ENCODE measurements around the gene KRT7. TPM values are rescaled to one million over a fixed set of nuclear protein-coding genes. Genes with fewer than 3 reads are reported as not detected.

KRT7 gene
- total and polyA plus RNA-seq, 5 experiments from 2014 or later = not detected

GRCh38 chr12:52291267-52291935 lies 58.4 kb downstream of the KRT7 start, which contains the start of gene KRT81:
TSS of gene KRT81 (minus strand) at chr12:52291534. CDS start at chr12:52291465, 69 bp downstream.
- ATAC-seq = no peak
- Mint-ChIP-seq H3K36me3 (no peaks in the 10 kb centered on the region), H3K27ac (no peak within 1 kb of the TSS)

DNA sequence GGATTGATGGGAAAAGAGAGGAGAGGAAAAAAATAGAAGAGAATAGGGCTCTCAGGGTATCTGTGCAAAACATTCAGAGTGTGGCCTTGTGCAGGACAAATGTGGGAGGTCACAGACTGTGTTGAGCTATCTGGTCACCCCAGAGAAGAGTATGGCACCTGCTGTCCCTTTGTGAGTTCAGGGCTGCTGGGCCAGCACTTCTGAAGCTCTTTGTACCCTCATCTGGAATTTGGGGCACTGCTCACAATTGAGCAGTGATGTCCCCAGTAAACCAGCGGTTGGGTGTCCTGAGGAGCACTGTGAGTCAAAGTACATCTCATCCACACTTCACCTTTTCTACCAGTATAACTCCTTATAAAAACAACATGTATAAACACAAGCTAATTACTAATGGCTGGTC lies 60.9 kb downstream of the KRT7 start:
- ATAC-seq = no peak
- no peak for DNase-seq
- Mint-ChIP-seq H3K4me3 (no peak overlapping the region), H3K36me3 (no peaks in the 10 kb centered on the region), H3K27me3 (peaks cover 0 to 23% (median 10%) of the 10 kb centered on the region in 5 donors), H3K9me3 (no peaks in the 10 kb centered on the region), H3K4me1 (peaks cover 0 to 5% (median 2%) of the 10 kb centered on the region in 4 donors), H3K27ac (no peak overlapping the region)
- POLR2A ChIA-PET = no interaction called here

More at GRCh38 chr12:52291267-52291935, 58.4 kb downstream of the KRT7 start, which contains the start of gene KRT81:
- Mint-ChIP-seq H3K4me3 (no peak within 1 kb of the TSS), H3K4me1 (peaks cover 7 to 15% (median 10%) of the 10 kb centered on the region in 4 donors), H3K9me3 (no peaks in the 10 kb centered on the region), H3K27me3 (peaks cover 0 to 21% (median 14%) of the 10 kb centered on the region in 5 donors)
- POLR2A ChIA-PET = no interaction called here
- DNase-seq = no peak

GRCh38 chr12:52294803-52295202 lies 61.8 kb downstream of the KRT7 start:
- no peak for DNase-seq
- POLR2A ChIA-PET = no interaction called here
- ATAC-seq = no peak
- Mint-ChIP-seq H3K4me3 (no peak overlapping the region), H3K36me3 (no peaks in the 10 kb centered on the region), H3K9me3 (no peaks in the 10 kb centered on the region), H3K27me3 (peaks cover 0 to 23% (median 10%) of the 10 kb centered on the region in 5 donors), H3K27ac (no peak overlapping the region), H3K4me1 (peaks cover 0 to 5% (median 2%) of the 10 kb centered on the region in 4 donors)

DNA sequence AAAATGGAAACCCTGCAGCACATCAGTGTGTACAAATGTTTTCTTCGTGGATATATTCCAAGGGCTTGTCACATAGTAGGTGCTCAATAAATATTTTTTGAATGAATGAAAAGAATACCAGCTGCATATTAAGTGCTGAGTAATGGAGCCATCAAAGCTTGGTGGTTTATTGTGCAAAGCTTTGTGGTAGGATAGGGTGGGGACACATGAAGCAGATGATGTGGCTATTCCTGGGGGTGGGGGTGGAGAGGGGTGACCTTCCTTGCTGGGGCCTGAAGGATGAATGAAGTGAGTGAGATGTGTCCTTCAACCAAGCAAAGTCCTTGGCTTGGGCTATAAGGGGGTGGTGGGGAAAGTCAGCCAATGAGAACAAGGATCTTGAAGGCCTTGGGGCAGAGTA lies 62.6 kb downstream of the KRT7 start:
- H3K36me3 Mint-ChIP-seq = no peaks in the 10 kb centered on the region
- ATAC-seq = no peak

GRCh38 chr12:52296572-52297215 lies 63.7 kb downstream of the KRT7 start:
- Mint-ChIP-seq H3K36me3 (no peaks in the 10 kb centered on the region), H3K4me1 (peaks cover 0 to 6% (median 2%) of the 10 kb centered on the region in 4 donors), H3K27me3 (peaks cover 0 to 19% (median 8%) of the 10 kb centered on the region in 5 donors), H3K9me3 (no peaks in the 10 kb centered on the region), H3K27ac (no peak overlapping the region), H3K4me3 (peak overlapping the region in 1 of 10 donors; percentile 1)
- POLR2A ChIA-PET = no interaction called here
- ATAC-seq = no peak
- DNase-seq = peak in 1 of 10 donors; percentile 37

More for the DNA sequence above, 62.6 kb downstream of the KRT7 start:
- POLR2A ChIA-PET = no interaction called here
- no peak overlapping the region for H3K4me3 Mint-ChIP-seq
- H3K4me1 Mint-ChIP-seq = peaks cover 0 to 5% (median 2%) of the 10 kb centered on the region in 4 donors
- H3K27me3 Mint-ChIP-seq = peaks cover 0 to 23% (median 10%) of the 10 kb centered on the region in 5 donors
- DNase-seq = peak in 1 of 10 donors; percentile 19
- no peaks in the 10 kb centered on the region for H3K9me3 Mint-ChIP-seq
- no peak overlapping the region for H3K27ac Mint-ChIP-seq

Other genes starting within 250 kb of the KRT7 start
- gene TAMALIN, start 226.3 kb upstream of the KRT7 start, total RNA-seq = 10 to 100 TPM; 35.7 to 36.5 TPM
- gene TAMALIN, start 226.3 kb upstream of the KRT7 start, polyA plus RNA-seq = 1 to 10 TPM; 2.0 to 5.2 (median 2.6) TPM
- 1 to 10 TPM; 1.9 to 2.4 TPM for gene NR4A1, start 181.8 kb upstream of the KRT7 start, total RNA-seq
- under 1 TPM; 0.39 to 0.79 (median 0.45) TPM for gene NR4A1, start 181.8 kb upstream of the KRT7 start, polyA plus RNA-seq
- 10 to 100 TPM; 18.0 to 19.4 TPM for gene ATG101, start 163.3 kb upstream of the KRT7 start, total RNA-seq
- 10 to 100 TPM; 17.6 to 28.8 (median 22.2) TPM for gene ATG101, start 163.3 kb upstream of the KRT7 start, polyA plus RNA-seq
- gene SMIM41, start 153.5 kb upstream of the KRT7 start, total RNA-seq = not detected
- not detected for gene SMIM41, start 153.5 kb upstream of the KRT7 start, polyA plus RNA-seq
- not detected for gene KRT80, start 41.2 kb upstream of the KRT7 start, total RNA-seq
- gene KRT80, start 41.2 kb upstream of the KRT7 start, polyA plus RNA-seq = not detected
- gene KRT86, start 41.4 kb downstream of the KRT7 start, total RNA-seq = not detected
- not detected for gene KRT86, start 41.4 kb downstream of the KRT7 start, polyA plus RNA-seq
- not detected for gene KRT81, start 58.3 kb downstream of the KRT7 start, total RNA-seq
- gene KRT81, start 58.3 kb downstream of the KRT7 start, polyA plus RNA-seq = not detected
- not detected for gene KRT83, start 88.2 kb downstream of the KRT7 start, total RNA-seq
- not detected for gene KRT83, start 88.2 kb downstream of the KRT7 start, polyA plus RNA-seq
- gene KRT85, start 134.2 kb downstream of the KRT7 start, total RNA-seq = not detected
- not detected for gene KRT85, start 134.2 kb downstream of the KRT7 start, polyA plus RNA-seq
- gene KRT84, start 152.4 kb downstream of the KRT7 start, total RNA-seq = not detected
- gene KRT84, start 152.4 kb downstream of the KRT7 start, polyA plus RNA-seq = not detected
- not detected for gene KRT82, start 173.1 kb downstream of the KRT7 start, total RNA-seq
- not detected for gene KRT82, start 173.1 kb downstream of the KRT7 start, polyA plus RNA-seq
- gene KRT75, start 201.1 kb downstream of the KRT7 start, total RNA-seq = not detected
- not detected for gene KRT75, start 201.1 kb downstream of the KRT7 start, polyA plus RNA-seq
- not detected for gene KRT6B, start 218.9 kb downstream of the KRT7 start, total RNA-seq
- not detected for gene KRT6B, start 218.9 kb downstream of the KRT7 start, polyA plus RNA-seq
- gene KRT6C, start 240.6 kb downstream of the KRT7 start, total RNA-seq = not detected
- gene KRT6C, start 240.6 kb downstream of the KRT7 start, polyA plus RNA-seq = not detected

Measured in naive thymus-derived CD8-positive, alpha-beta T cell (primary cell).